Measurements from ENCODE around the gene KLHL13. TPM values are rescaled to one million over a fixed set of nuclear protein-coding genes. Genes with fewer than 3 reads are reported as not detected.

The KLHL13 gene
- total RNA-seq, 1 donor from 2014 or later: 3.9 TPM

- no peaks in the 10 kb centered on the region for H3K36me3 ChIP-seq
- no peak overlapping the region for H3K4me3 ChIP-seq
- TF ChIP-seq, protein P1, sequence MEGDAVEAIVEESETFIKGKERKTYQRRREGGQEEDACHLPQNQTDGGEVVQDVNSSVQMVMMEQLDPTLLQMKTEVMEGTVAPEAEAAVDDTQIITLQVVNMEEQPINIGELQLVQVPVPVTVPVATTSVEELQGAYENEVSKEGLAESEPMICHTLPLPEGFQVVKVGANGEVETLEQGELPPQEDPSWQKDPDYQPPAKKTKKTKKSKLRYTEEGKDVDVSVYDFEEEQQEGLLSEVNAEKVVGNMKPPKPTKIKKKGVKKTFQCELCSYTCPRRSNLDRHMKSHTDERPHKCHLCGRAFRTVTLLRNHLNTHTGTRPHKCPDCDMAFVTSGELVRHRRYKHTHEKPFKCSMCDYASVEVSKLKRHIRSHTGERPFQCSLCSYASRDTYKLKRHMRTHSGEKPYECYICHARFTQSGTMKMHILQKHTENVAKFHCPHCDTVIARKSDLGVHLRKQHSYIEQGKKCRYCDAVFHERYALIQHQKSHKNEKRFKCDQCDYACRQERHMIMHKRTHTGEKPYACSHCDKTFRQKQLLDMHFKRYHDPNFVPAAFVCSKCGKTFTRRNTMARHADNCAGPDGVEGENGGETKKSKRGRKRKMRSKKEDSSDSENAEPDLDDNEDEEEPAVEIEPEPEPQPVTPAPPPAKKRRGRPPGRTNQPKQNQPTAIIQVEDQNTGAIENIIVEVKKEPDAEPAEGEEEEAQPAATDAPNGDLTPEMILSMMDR (IDR thresholded peaks at IDR 0.05): no peak
- intact Hi-C loops (cut with DNase I): no loop called here
- H3K27ac ChIP-seq: no peak overlapping the region
- DNase-seq: no peak
- H3K27me3 ChIP-seq (ENCODE audit: low read depth): no peaks in the 10 kb centered on the region
- no peaks in the 10 kb centered on the region for H3K4me1 ChIP-seq
- ATAC-seq: no peak
- H3K9me3 ChIP-seq: no peaks in the 10 kb centered on the region
Observed at GRCh38 chrX:117990438-117990837, 126.2 kb downstream of the KLHL13 start.

DNA sequence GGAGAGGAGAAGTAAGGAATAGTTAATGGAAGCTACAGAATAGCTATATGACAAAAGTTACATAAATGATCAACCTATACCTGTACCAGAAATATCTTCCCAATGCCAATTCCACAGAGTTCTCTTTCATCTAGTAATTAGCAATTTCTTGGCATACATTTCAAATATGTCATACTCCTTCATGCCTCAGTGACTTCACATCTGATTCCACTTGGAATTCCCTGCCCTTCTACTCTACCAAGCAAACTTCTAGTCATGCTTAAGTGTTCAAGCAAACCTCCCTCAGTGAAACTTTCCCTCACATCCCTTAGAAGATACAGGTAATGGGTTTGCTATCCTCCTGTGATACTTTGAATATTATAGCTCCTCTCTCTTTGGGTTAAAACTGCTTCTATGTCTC is 127.1 kb downstream of the KLHL13 start:
- intact Hi-C loops (cut with DNase I): no loop called here
- Histone ChIP-seq H3K9me3 (no peaks in the 10 kb centered on the region), H3K36me3 (no peaks in the 10 kb centered on the region), H3K4me1 (no peaks in the 10 kb centered on the region), H3K27me3 (ENCODE audit: low read depth) (no peaks in the 10 kb centered on the region), H3K27ac (no peak overlapping the region), H3K4me3 (no peak overlapping the region)
- ATAC-seq (no peak), DNase-seq (no peak)
- TF ChIP-seq, protein P1 (IDR thresholded peaks at IDR 0.05): no peak

GRCh38 chrX:117987373-117987772 is 129.2 kb downstream of the KLHL13 start:
- no peak overlapping the region for H3K27ac ChIP-seq
- H3K36me3 ChIP-seq: no peaks in the 10 kb centered on the region
- intact Hi-C loops (cut with DNase I): no loop called here
- TF ChIP-seq, protein P1 (IDR thresholded peaks at IDR 0.05): no peak
- H3K9me3 ChIP-seq: no peaks in the 10 kb centered on the region
- no peak overlapping the region for H3K4me3 ChIP-seq
- H3K27me3 ChIP-seq (ENCODE audit: low read depth): no peaks in the 10 kb centered on the region
- no peaks in the 10 kb centered on the region for H3K4me1 ChIP-seq
- DNase-seq (no peak), ATAC-seq (no peak)

DNA sequence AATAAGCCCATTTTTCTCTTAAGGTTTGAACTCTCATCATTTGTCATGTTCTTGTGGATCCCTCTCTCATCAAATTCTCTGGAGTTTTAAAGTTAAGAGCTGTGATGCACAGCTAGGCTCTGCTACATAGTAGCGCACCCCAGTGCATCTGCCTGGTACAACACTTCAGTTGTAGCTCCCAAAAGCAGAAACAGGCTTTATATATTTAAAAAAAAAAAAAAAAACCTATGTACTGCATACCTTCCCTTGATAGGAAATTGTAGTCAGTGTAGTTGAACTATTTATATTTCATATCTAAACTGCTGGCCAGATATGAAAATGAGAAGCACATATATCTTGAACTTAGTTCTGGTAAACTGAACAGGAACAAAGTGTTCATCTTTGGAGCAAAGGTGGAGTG is 131.4 kb downstream of the KLHL13 start:
- ATAC-seq (no peak), DNase-seq (no peak)
- TF ChIP-seq, protein P1 (IDR thresholded peaks at IDR 0.05): no peak
- intact Hi-C loops (cut with DNase I): no loop called here
- Histone ChIP-seq H3K27ac (no peak overlapping the region), H3K4me3 (no peak overlapping the region), H3K36me3 (no peaks in the 10 kb centered on the region), H3K27me3 (ENCODE audit: low read depth) (no peaks in the 10 kb centered on the region), H3K9me3 (no peaks in the 10 kb centered on the region), H3K4me1 (no peaks in the 10 kb centered on the region)

- Histone ChIP-seq H3K27ac (no peak overlapping the region), H3K27me3 (ENCODE audit: low read depth) (no peaks in the 10 kb centered on the region), H3K36me3 (no peaks in the 10 kb centered on the region), H3K9me3 (no peaks in the 10 kb centered on the region), H3K4me1 (no peaks in the 10 kb centered on the region), H3K4me3 (no peak overlapping the region)
- DNase-seq (no peak), ATAC-seq (no peak)
- intact Hi-C loops (cut with DNase I): no loop called here
- TF ChIP-seq, protein P1 (IDR thresholded peaks at IDR 0.05): no peak
Observed at GRCh38 chrX:117982694-117983392, 133.8 kb downstream of the KLHL13 start.
